ENCODE results near the gene CHEK2.
"Not testable (repeated sequence)": the region's sequence is repeated elsewhere in the genome, so short reads cannot be mapped to it uniquely, and the experiment has no call there.

Gene CHEK2

DNA sequence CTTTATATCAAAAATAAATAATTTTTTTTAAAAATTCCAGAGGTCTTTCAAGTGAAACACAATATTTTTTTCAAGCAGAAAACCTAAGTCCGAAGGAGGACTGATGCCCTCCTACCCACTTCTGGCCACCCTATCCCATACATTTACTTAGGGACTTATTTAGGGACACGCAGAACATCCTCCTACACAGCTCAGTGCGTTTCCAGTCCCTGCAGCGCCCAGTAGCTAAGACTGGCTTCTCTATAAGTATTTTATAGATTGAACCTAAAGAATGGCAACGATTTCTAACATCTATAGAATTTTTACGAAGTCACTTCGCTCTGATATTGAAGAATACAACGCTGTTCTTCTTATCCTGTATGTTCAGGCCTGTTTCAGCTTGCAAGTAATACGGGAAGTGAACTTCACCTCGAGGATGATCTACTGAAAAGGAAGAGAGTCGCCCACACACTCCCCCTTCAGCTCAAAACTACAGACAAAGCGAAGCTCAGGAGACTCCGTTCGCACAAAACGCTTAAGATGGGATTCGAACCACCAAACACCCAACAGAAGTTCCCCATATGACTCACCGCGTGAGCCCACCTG, 328 bp downstream of the CHEK2 start:
- DNase-seq, result peak; percentile 35

DNA sequence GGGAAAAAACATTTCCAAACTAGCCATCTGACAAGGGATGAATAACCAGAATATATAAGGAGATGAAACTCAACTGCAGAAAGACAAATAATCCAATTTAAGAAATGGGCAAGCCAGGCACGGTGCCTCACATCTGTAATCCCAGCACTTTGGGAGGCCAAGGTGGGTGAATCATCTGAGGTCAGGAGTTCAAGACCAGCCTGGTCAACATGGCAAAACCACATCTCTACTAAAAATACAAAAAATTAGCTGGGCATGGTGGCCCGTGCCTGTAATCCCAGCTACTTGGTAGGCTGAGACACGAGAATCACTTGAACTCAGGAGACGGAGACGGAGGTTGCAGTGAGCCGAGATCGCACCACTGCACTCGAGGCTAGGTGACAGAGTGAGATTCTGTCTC, 2.7 kb downstream of the CHEK2 start:
- not testable (repeated sequence) for DNase-seq

DNA sequence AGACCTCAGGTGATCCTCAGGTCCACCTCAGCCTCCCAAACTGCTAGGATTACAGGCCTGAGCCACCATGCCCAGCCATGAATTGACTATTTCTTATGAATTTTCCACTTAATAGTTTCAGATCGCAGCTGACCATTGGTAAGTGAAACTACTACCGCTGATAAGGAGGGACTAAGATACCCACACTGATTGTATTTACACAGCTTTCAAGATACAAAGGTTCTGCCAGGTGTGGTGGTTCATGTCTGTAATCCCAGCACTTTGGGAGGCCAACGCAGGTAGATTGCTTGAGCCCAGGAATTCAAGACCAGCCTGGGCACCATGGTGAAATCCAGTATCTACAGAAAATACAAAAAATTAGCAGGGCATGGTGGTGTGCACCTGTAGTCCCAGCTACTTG, 3.9 kb downstream of the CHEK2 start:
- DNase-seq, result no peak

GRCh38 chr22:28736301-28737155, 5.1 kb downstream of the CHEK2 start:
- DNase-seq, result no peak

DNA sequence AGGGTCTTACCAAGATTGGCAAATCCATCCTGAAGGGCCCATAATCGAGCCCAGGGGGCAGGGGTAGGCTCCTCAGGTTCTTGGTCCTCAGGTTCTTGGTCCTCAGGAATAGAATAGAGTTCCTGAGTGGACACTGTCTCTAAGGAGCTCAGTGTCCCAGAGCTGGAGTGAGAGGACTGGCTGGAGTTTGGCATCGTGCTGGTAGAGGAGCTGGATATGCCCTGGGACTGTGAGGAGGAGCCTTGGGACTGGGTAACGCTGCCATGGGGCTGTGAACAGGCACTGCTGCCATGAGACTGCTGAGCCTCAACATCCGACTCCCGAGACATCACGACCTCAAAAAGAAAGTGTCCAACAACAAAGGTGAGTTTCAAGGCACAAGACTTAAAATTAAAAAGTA, 7.2 kb downstream of the CHEK2 start:
- no peak for DNase-seq

- no peak for DNase-seq
Measured at GRCh38 chr22:28730179-28730578, 11.4 kb downstream of the CHEK2 start.

- DNase-seq, result no peak
Measured at GRCh38 chr22:28728621-28729313, 12.9 kb downstream of the CHEK2 start.

DNA sequence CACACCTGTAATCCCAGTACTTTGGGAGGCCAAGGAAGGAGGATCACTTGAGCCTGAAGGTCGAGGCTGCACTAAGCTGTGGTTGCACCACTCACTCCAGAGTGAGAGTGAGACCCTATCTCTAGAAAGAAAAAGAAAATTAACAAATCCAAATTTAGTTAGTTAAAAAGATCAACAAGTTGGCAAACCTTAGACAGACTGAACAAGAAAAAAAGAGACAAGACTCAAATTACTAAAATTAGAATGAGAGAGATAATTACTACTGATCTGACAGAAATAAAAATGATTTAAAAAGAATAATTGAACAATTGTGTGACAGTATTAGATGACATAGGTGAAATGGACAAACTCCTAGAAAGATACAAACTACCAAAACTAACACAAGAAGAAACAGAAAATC, 13.6 kb downstream of the CHEK2 start:
- no peak for DNase-seq

GRCh38 chr22:28718044-28718443, 23.6 kb downstream of the CHEK2 start:
- DNase-seq, result no peak

- no peak for DNase-seq
Measured at GRCh38 chr22:28716686-28717085, 24.9 kb downstream of the CHEK2 start.

GRCh38 chr22:28715611-28716010, 26.0 kb downstream of the CHEK2 start:
- no peak for DNase-seq

- no peak for DNase-seq
Measured at GRCh38 chr22:28714043-28714628, 27.5 kb downstream of the CHEK2 start.

DNA sequence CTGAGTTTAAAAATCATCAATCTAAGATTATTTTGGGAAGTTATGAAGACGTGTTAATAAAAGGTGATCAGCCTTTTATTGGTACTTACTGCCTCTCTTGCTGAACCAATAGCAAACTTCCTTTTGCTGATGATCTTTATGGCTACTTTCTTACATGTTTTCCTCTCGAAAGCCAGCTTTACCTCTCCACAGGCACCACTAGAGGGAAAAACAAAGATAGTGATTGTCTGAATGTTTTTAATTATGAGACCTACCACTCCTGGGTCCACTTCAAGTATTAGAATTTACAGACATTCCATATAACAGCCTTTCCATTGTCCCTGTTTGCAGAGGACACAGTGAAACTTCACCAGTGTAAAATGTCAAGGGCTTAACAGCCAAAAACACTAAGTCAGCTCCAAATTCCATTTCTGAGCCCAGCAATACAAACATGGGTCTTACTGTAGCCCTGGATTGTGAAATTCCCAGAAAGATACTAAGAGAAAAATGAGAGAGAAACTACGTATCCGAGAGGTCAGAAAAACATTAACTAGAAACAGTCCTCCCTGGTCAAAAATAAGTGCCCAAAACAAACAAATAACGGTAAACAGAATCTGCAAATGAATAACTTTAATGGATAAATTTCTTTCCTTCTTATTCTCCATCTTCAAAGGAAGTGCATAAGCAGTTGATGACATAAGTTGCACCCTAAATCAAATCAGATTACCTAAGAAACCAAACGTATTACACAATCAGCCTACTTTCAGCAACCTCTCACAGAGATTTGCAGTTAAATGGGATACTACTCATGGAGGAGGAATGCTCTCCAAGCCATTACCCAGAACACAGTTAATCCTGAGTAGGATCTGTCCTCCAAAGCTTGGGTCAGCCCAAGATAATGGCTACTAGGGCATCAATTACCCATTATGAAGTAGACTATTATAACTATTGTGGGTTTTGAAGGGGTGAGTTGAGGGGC, 29.5 kb downstream of the CHEK2 start:
- DNase-seq, result no peak

DNA sequence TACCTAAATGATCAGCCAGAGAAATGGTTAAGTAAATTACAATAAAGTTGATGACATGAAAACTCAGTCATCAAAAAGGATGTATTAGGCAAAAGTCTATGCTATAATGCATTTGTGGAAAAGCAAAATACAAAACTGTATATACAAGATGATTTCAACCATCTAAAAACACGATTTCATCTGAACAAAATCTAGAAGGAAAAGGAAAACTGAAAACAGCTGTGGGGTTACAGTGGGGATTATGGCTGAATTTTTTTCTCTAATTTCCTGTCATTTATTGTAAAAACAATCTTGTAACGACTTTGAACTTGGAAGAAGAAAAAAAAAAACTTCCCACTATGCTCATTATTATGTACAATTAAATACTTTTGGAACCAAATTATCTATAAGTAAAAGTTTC, 30.3 kb downstream of the CHEK2 start:
- DNase-seq, result no peak

- no peak for DNase-seq
Measured at GRCh38 chr22:28710576-28711191, 30.9 kb downstream of the CHEK2 start.

DNA sequence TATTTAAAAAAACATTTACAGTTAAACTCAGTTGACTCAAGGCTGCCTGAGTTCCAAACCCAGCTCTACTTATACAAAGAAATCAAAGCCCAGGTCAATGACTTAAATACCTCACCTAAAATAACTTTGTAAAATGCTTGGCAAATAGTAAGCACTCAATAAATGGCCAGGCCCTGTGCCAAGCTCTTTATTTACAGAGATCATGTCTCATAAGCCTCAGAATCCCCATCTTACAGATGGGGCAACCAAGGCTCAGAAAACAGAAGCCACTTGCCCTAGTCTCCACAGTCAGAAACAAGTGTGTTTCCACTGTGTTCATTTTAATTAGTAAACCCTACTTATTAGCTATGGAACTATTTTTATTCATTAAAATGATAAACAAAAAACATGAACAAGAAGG, 31.5 kb downstream of the CHEK2 start:
- DNase-seq, result no peak

DNA sequence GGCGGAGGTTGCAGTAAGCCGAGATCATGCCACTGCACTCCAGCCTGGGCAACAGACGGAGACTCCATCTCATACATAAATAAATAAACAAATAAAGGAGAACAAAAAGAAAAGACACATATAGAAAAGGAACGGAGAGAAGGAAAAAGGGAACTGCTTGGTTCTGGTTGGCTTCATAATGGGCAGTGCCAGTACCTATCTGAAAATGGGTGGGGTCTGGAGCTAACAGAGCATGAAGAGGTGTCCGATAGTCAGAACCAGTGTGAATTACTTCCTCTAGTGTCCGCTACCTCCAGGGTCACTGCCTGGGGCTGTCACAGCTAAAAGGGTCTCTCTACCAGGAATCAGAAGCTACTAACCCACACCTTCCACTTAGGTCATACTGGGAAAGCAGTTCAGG, 34.8 kb downstream of the CHEK2 start:
- DNase-seq, result no peak

DNA sequence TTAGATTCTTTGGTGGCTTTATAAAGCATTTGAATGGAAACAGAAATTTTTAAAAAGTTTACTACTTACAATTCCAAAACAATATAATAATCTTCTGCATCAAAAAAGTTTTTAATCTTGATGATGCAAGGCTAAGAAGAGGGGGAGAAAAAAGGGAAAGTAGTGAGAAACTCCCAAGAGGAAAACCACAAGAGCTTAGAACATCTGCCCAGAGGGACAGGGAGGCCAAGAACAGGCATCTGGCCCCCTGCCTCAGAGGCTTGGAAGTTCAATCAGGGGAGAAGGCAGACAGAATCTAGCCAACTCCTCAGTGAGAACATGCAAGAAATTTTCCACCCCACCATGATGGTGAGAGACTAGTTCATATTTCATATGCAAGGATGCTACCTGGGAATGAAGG, 38.2 kb downstream of the CHEK2 start:
- DNase-seq, result no peak

DNA sequence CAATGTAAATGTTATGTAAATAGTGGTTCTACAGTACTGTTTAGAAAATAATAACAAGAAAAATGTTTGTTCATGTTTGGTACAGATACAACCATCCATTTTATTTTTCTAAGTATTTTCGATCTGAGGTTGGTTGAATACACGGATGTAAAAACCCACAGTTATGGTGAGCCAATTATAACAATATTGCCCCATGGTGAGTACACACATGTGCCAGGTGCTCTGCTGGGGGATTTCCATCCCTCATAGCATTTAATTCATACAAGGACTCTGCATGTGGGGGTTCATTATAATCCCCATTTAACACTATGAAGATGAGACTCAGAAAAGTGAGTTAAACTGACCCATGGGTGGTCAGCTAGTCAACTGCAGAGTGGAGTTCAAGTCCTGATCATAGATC, 38.7 kb downstream of the CHEK2 start:
- no peak for DNase-seq

- DNase-seq, result not testable (repeated sequence)
Measured at GRCh38 chr22:28693041-28693760, 48.4 kb downstream of the CHEK2 start.

DNA sequence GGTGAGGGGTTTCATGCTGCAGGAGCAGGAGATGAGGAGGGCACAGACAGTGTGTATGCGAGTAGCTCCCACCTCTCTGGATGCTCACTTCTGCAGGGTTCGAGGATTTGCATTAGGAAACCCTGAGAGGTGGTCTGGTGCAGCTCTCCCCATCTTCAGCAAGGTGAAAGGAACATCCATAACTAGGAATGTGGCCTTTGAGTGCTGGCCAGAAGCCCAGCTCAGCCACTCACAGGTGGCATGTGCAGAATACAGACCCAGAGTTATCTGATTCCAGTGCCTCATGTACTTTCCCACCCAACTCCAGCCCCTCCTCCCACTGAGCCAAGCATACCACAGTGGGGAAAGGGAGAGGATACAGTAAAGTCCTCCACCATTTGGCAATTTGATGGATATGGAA, 51.8 kb downstream of the CHEK2 start:
- not testable (repeated sequence) for DNase-seq
